ENCODE measurements around the gene IQCB1. TPM values are rescaled to one million over a fixed set of nuclear protein-coding genes. Genes with fewer than 3 reads are reported as not detected.
"Not testable (repeated sequence)": the region's sequence is repeated elsewhere in the genome, so short reads cannot be mapped to it uniquely, and the experiment has no call there.

IQCB1 gene
- total RNA-seq, 1 donor from 2014 or later, result 29.1 TPM

DNA sequence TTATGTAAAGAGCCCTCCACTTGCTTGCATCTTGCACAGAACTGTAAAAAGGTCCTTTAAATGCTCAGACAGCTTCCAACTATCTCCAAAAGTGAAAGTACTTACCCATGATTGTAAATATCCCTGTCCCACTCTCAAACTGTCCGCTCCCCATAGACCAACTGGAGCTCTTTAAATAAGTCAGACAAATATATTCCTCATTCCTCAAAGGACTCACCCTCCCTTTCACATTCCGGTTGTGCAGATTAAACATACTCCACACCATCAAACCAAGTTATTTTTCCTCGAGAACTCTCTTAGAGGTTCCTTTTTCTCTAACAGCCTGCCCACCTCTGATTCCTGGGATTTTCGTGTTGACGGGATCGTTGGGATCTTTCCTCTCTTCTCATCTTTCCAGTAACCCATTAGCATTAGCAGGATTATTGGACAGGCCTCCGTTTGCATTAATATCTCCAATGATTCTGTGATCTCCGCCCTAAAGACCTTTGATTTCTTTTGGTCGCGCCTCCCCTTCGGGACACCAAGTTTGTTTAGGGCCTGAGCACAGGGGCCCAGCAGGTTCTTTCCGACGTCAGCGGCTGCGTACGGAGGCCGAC, 86.1 kb downstream of the IQCB1 start:
- DNase-seq (ENCODE audit: low spot score), result peak; percentile 24

GRCh38 chr3:121747976-121748375, 86.9 kb downstream of the IQCB1 start:
- DNase-seq (ENCODE audit: low spot score), result no peak

- DNase-seq (ENCODE audit: low spot score), result not testable (repeated sequence)
Measured at GRCh38 chr3:121743106-121743505, 91.8 kb downstream of the IQCB1 start.

DNA sequence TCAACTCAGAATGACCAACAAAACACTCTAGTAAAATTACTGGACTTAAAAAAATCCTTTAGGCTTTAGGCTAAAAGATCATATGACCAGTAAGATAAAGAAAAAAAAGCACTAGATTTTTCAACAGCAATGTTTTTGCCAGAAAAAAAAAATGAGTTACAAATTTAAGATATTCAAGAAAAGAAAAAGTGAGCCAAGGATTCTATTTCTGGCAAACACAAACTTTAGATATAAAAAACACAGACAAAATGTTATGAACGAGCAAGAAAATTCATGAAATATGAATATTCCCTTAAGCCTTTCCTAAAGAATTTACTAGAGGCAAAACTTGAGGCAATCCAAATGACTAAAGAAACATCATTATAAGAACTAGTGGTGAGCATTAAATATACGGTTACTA, 94.0 kb downstream of the IQCB1 start:
- no peak for DNase-seq (ENCODE audit: low spot score)

DNA sequence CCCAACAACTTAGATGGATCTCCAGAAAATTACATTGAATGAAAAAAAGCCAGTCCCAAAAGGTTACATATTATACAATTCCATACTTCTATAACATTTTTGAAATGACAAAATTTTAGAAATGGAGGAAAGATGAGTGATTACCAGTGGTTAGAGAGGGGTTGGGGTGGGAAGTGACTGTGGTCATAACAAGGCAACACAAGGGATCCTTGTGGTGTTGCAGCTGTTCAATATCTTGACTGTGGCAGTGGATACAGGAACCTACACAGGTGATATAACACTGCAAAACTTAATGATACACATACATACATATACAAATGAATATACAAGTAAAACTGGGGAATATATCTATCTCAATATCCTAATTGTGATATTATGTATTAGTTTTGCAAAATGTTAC, 95.0 kb downstream of the IQCB1 start:
- no peak for DNase-seq (ENCODE audit: low spot score)

- DNase-seq (ENCODE audit: low spot score), result no peak
Measured at GRCh38 chr3:121737644-121738043, 97.2 kb downstream of the IQCB1 start.

DNA sequence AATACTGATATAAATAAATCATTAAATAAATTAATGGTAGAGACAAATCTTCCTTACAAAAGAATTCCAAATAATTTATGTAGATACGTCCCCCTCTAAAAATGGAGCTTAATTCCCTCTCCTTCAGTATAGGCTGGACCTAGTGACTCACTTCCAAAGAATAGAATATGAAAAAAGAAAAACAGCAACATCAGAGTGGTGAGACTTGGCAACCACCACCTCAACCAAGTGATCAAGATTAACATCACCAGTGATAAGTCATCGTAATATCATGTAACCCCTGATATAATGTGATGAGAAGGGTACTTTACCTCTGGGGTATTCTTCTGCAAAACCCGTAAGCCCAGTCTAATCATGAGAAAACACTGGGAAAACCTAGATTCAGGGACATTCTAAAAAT, 98.7 kb downstream of the IQCB1 start:
- no peak for DNase-seq (ENCODE audit: low spot score)

DNA sequence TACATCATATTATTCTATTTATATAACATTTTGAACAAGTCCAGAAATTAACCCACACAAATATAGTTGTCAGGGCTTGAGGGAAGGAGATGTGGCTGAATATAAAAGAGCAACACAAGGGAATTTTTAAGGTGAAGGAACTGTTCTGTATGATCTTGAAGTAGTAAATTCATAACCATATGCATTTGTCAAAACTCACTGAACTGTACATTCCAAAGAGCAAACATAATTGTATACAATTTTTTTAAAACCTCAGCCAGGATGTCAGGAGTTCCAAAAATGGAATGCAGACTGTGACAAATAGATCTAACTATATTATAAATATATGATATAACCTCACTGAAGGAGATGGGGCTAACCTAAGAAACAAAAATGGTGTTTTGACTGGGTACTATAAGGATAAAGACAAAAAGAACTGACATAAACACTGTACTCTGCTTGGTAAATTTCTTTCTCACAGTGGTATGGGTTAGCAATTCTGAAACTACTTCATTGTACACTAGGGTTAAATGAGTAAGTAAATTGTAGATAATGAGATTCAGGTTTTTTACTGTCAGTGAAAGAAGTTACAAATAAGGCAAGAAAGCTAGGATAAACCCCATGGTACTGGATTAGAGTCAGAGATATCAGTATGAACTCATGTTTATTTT, 99.7 kb downstream of the IQCB1 start:
- DNase-seq (ENCODE audit: low spot score), result no peak

DNA sequence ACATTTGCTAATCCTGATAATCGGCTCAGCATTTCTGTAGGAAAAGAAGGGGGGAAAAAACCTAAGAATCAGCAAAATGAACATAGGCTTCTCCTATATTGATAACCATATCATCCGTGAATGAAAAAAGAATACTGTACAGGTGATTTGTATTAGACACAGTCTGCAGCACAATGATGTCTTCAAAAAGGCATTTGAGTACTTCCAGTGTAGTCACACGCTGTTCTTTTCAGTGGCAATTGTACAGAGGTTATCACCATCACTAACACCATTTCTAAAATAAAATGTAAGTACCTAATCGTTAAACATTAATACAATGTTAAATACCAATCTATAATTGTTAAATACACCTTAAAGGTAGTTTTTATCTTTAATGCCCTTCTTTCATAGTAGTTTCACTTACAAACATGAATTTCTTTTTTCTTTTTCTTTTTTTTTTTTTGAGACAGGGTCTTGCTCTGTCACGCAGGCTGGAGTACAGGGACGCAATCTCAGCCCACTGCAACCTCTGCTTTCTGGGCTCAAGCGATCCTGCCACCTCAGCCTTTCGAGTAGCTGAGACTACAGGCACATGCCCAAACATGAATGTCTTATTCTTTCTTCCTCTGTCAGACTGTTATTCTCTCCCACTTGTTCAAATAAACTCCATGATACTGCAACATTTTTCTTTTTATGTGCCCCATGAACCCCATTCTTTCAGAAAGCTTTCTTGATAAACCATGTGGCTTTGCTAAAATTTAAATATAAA, 103.7 kb downstream of the IQCB1 start:
- no peak for DNase-seq (ENCODE audit: low spot score)

DNA sequence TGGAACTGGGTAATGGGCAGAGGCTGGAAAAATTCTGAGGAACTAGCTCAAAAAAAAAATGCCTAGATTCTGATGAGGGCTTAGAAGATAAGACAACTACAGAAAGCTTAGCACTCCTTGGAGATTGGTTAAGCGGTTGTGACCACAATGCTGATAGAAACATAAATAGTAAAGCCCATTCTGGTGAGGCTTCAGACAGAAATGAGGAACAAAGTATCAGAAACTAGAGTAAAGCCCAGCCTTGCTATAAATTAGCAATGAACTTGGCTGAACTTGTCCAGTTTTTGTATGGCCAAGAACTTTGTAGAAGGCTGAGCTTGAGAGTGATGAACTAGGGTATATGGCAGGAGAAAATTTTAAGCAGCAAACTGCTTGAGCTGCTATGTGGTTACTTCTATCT, 110.7 kb downstream of the IQCB1 start:
- DNase-seq (ENCODE audit: low spot score), result no peak

GRCh38 chr3:121723485-121723884, 111.4 kb downstream of the IQCB1 start:
- no peak for DNase-seq (ENCODE audit: low spot score)

DNA sequence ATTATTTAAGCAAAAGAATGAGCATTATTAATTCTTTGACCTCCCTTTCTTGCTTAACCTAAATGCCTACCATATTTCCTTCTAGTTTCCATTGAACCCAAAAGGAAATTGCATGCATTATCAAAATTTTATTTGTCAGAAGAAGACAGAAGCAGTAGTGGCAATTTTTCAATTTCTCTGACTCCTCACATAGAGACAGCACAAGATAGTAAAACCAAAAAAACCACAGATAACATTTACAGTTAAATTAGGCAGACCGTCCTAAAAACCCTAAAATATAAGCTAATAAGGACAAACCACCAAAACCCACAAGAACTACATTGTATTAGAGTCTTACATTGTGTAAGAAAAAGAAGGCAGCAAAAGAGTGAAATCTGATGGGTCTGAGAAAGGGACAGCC, 112.4 kb downstream of the IQCB1 start:
- no peak for DNase-seq (ENCODE audit: low spot score)

GRCh38 chr3:121720163-121720562, 114.7 kb downstream of the IQCB1 start:
- DNase-seq (ENCODE audit: low spot score), result no peak

Other genes with a start within 250 kb of the IQCB1 start
- 2.2 TPM for gene FBXO40, start 241.7 kb downstream of the IQCB1 start, total RNA-seq (ENCODE audit: insufficient read depth, low replicate concordance)
- 31.3 TPM for gene HCLS1, start 174.2 kb downstream of the IQCB1 start, total RNA-seq (ENCODE audit: insufficient read depth, low replicate concordance)
- gene GOLGB1, start 85.3 kb downstream of the IQCB1 start, total RNA-seq (ENCODE audit: insufficient read depth, low replicate concordance), result 57.8 TPM
- 14.2 TPM for gene EAF2, start 149 bp upstream of the IQCB1 start, total RNA-seq (ENCODE audit: insufficient read depth, low replicate concordance)
- 12.0 TPM for gene SLC15A2, start 59.3 kb upstream of the IQCB1 start, total RNA-seq (ENCODE audit: insufficient read depth, low replicate concordance)
- gene ILDR1, start 187.2 kb upstream of the IQCB1 start, total RNA-seq (ENCODE audit: insufficient read depth, low replicate concordance), result 3.4 TPM
- gene CD86, start 220.3 kb upstream of the IQCB1 start, total RNA-seq (ENCODE audit: insufficient read depth, low replicate concordance), result 20.2 TPM